ENCODE results near the gene SLC22A1.
A peak's percentile ranks its signal among the peaks of the same experiment; 100 is the strongest.
"Not testable (repeated sequence)": the region's sequence is repeated elsewhere in the genome, so short reads cannot be mapped to it uniquely, and the experiment has no call there.

The SLC22A1 gene

DNA sequence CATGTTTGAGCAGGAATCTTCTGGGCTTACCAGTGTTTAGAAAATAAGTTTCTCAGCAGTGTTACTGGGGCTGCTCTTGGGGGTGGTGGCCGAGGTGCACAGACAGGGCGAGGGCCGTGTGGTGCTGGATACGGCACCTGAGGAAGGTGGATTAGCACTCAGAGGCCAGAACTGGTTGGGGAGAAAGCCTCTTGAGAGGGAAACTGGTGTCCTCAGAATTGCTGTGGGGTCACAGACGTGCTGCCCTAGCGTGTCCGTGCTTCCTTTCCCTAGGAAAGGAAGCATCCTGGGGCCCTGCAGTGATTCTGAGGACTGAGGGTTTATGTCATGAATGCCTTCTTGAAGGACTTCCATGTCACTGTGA, 32.1 kb upstream of the SLC22A1 start:
- Histone ChIP-seq H3K23ac (ENCODE audit: low read length in 2 of 2) (no peak overlapping the region), H2BK15ac (ENCODE audit: low read depth, poor library complexity, severe bottlenecking) (no peak overlapping the region), H3K18ac (ENCODE audit: low read depth in 1 of 2, low read length in 2 of 2) (no peak overlapping the region), H3K9me3 (ENCODE audit: control insufficient read depth, low read length) (no peaks in the 10 kb centered on the region), H2BK120ac (ENCODE audit: low read depth, low read length) (no peak overlapping the region), H3K14ac (ENCODE audit: low read length in 2 of 2) (no peak overlapping the region), H3K4ac (ENCODE audit: low read depth in 1 of 2, low read length in 2 of 2) (no peak overlapping the region), H3K79me1 (replicated peaks; ENCODE audit: low read length, poor library complexity, severe bottlenecking) (peaks cover 39% of the 10 kb centered on the region), H3K9ac (ENCODE audit: low read length) (peak overlapping the region; percentile 83), H3K36me3 (ENCODE audit: control insufficient read depth in 1 of 2, insufficient read depth in 2 of 2, low read depth in 1 of 2, low read length in 2 of 2) (peaks cover 82 to 83% of the 10 kb centered on the region in 2 experiments), H3K4me1 (ENCODE audit: control insufficient read depth, insufficient read depth, low read depth, low read length) (no peaks in the 10 kb centered on the region), H3K27ac (ENCODE audit: low read length, poor library complexity, severe bottlenecking) (no peak overlapping the region), H3K4me2 (ENCODE audit: low read length, poor library complexity, severe bottlenecking) (no peak overlapping the region), H3K27me3 (ENCODE audit: control insufficient read depth in 1 of 2, insufficient read depth in 1 of 2, low read length in 2 of 2) (no peaks in the 10 kb centered on the region), H4K8ac (ENCODE audit: low read length) (no peak overlapping the region), H2BK5ac (ENCODE audit: low read depth, low read length, poor library complexity, severe bottlenecking) (no peak overlapping the region), H4K91ac (ENCODE audit: low read length) (no peak overlapping the region), H2AFZ (ENCODE audit: low read depth, low read length) (no peak overlapping the region), H3K4me3 (ENCODE audit: insufficient read depth in 1 of 2, low read depth in 1 of 2, low read length in 2 of 2) (no peak overlapping the region), H2BK12ac (ENCODE audit: low read length in 2 of 2) (no peak overlapping the region), H2AK5ac (ENCODE audit: low read length, severe bottlenecking) (no peak overlapping the region)
- no peak for DNase-seq
- WGBS: 95% methylated on average over 7 of the region's 7 CpGs

DNA sequence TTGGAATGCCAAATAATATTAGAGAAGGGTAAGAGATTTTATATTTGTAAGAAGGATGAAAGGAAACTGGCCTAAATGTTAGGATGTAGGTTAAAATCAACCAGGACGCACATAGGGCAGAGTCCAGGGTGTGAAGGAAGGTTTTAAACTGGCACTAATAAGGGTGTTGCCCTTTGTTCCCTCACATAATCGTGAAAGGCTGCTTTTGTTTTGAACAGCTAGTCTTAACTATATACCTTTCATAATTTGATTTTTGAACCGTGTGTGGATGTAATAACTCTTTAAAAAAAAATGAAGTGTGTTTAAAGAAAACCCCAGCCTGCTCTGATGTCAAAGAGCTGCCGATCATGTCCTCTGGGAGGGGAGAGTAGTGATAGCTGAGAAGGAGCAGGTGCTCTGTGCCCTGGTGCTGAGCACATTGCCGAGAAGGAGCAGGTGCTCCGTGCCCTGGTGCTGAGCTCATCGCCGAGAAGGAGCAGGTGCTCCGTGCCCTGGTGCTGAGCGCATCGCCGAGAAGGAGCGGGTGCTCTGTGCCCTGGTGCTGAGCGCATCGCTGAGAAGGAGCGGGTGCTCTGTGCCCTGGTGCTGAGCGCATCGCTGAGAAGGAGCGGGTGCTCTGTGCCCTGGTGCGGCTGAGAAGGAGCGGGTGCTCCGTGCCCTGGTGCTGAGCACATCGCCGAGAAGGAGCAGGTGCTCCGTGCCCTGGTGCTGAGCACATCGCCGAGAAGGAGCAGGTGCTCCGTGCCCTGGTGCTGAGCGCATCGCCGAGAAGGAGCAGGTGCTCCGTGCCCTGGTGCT, 31.0 kb upstream of the SLC22A1 start:
- DNase-seq; H2AK5ac ChIP-seq (ENCODE audit: low read length, severe bottlenecking); H3K23ac ChIP-seq (ENCODE audit: low read length in 2 of 2); H4K91ac ChIP-seq (ENCODE audit: low read length); H2BK15ac ChIP-seq (ENCODE audit: low read depth, poor library complexity, severe bottlenecking); H3K4me2 ChIP-seq (ENCODE audit: low read length, poor library complexity, severe bottlenecking); H2BK120ac ChIP-seq (ENCODE audit: low read depth, low read length); H2BK5ac ChIP-seq (ENCODE audit: low read depth, low read length, poor library complexity, severe bottlenecking); H3K27ac ChIP-seq (ENCODE audit: low read length, poor library complexity, severe bottlenecking); H3K4ac ChIP-seq (ENCODE audit: low read depth in 1 of 2, low read length in 2 of 2); H3K9me3 ChIP-seq (ENCODE audit: control insufficient read depth, low read length); H3K4me3 ChIP-seq (ENCODE audit: insufficient read depth in 1 of 2, low read depth in 1 of 2, low read length in 2 of 2); H3K14ac ChIP-seq (ENCODE audit: low read length in 2 of 2); H2AFZ ChIP-seq (ENCODE audit: low read depth, low read length); H3K4me1 ChIP-seq (ENCODE audit: control insufficient read depth, insufficient read depth, low read depth, low read length); H3K27me3 ChIP-seq (ENCODE audit: control insufficient read depth in 1 of 2, insufficient read depth in 1 of 2, low read length in 2 of 2); H3K18ac ChIP-seq (ENCODE audit: low read depth in 1 of 2, low read length in 2 of 2); H4K8ac ChIP-seq (ENCODE audit: low read length); H3K9ac ChIP-seq (ENCODE audit: low read length); H2BK12ac ChIP-seq (ENCODE audit: low read length in 2 of 2): not testable (repeated sequence)
- WGBS: 97% methylated on average over 18 of the region's 32 CpGs
- Histone ChIP-seq H3K36me3 (ENCODE audit: control insufficient read depth in 1 of 2, insufficient read depth in 2 of 2, low read depth in 1 of 2, low read length in 2 of 2) (peaks cover 77 to 80% of the 10 kb centered on the region in 2 experiments), H3K79me1 (replicated peaks; ENCODE audit: low read length, poor library complexity, severe bottlenecking) (peaks cover 35% of the 10 kb centered on the region)

DNA sequence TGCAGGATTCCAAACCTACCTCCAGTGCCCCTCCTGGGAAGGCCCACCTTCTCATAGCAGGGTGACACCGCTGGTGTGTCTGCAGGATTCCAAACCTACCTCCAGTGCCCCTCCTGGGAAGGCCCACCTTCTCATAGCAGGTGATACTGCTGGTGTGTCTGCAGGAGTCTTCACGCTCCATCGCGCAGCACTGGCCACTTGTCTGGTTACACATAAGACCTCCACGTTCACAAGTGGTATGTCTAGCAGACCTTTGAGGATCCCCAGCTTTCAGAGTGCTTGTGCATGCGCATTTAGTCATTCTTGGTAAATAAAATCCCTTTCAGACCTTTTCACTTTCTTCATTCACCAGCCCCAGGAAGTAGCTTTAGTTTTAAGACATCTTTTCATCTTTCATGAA, 29.4 kb upstream of the SLC22A1 start:
- H2BK5ac ChIP-seq (ENCODE audit: low read depth, low read length, poor library complexity, severe bottlenecking); H3K14ac ChIP-seq (ENCODE audit: low read length in 2 of 2); H2BK12ac ChIP-seq (ENCODE audit: low read length in 2 of 2); DNase-seq; H3K4me1 ChIP-seq (ENCODE audit: control insufficient read depth, insufficient read depth, low read depth, low read length); H3K23ac ChIP-seq (ENCODE audit: low read length in 2 of 2); H2AK5ac ChIP-seq (ENCODE audit: low read length, severe bottlenecking); H3K9me3 ChIP-seq (ENCODE audit: control insufficient read depth, low read length); H3K9ac ChIP-seq (ENCODE audit: low read length); H4K91ac ChIP-seq (ENCODE audit: low read length); H3K4ac ChIP-seq (ENCODE audit: low read depth in 1 of 2, low read length in 2 of 2); H3K4me3 ChIP-seq (ENCODE audit: insufficient read depth in 1 of 2, low read depth in 1 of 2, low read length in 2 of 2); H3K27me3 ChIP-seq (ENCODE audit: control insufficient read depth in 1 of 2, insufficient read depth in 1 of 2, low read length in 2 of 2); H3K4me2 ChIP-seq (ENCODE audit: low read length, poor library complexity, severe bottlenecking); H2AFZ ChIP-seq (ENCODE audit: low read depth, low read length); H4K8ac ChIP-seq (ENCODE audit: low read length); H3K18ac ChIP-seq (ENCODE audit: low read depth in 1 of 2, low read length in 2 of 2); H2BK120ac ChIP-seq (ENCODE audit: low read depth, low read length); H2BK15ac ChIP-seq (ENCODE audit: low read depth, poor library complexity, severe bottlenecking); H3K27ac ChIP-seq (ENCODE audit: low read length, poor library complexity, severe bottlenecking): not testable (repeated sequence)
- Histone ChIP-seq H3K79me1 (replicated peaks; ENCODE audit: low read length, poor library complexity, severe bottlenecking) (peaks cover 32% of the 10 kb centered on the region), H3K36me3 (ENCODE audit: control insufficient read depth in 1 of 2, insufficient read depth in 2 of 2, low read depth in 1 of 2, low read length in 2 of 2) (peaks cover 71 to 80% of the 10 kb centered on the region in 2 experiments)
- WGBS: 96% methylated on average over 6 of the region's 6 CpGs

DNA sequence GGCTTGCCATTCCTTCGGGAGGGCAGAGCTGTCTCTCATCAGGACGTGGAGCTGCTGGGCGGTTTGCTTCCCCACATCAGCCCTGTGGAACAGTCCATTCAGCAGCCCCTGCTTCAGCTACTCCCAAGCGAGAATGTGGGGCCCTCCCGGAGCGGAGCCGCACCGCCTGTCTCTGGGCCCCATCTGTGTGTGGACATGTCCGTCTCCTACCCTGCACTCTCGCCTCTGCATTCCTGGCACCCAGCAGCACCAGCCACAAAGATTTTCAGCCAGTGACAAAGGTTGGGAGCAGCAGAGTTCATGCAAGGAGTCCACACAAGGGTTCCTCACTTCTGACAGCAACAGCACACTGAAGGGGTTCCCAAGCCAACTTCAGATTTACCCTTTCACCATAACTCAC, 29.0 kb upstream of the SLC22A1 start:
- Histone ChIP-seq H3K4ac (ENCODE audit: low read depth in 1 of 2, low read length in 2 of 2) (no peak overlapping the region), H3K4me3 (ENCODE audit: insufficient read depth in 1 of 2, low read depth in 1 of 2, low read length in 2 of 2) (no peak overlapping the region)
- no peak for DNase-seq

More for the DNA sequence above, 29.0 kb upstream of the SLC22A1 start:
- Histone ChIP-seq H3K27me3 (ENCODE audit: control insufficient read depth in 1 of 2, insufficient read depth in 1 of 2, low read length in 2 of 2) (no peaks in the 10 kb centered on the region), H3K9me3 (ENCODE audit: control insufficient read depth, low read length) (no peaks in the 10 kb centered on the region), H3K4me1 (ENCODE audit: control insufficient read depth, insufficient read depth, low read depth, low read length) (no peaks in the 10 kb centered on the region), H3K36me3 (ENCODE audit: control insufficient read depth in 1 of 2, insufficient read depth in 2 of 2, low read depth in 1 of 2, low read length in 2 of 2) (peaks cover 72 to 82% of the 10 kb centered on the region in 2 experiments), H2BK15ac (ENCODE audit: low read depth, poor library complexity, severe bottlenecking) (no peak overlapping the region), H4K8ac (ENCODE audit: low read length) (no peak overlapping the region), H4K91ac (ENCODE audit: low read length) (no peak overlapping the region), H3K23ac (ENCODE audit: low read length in 2 of 2) (no peak overlapping the region), H2AK5ac (ENCODE audit: low read length, severe bottlenecking) (no peak overlapping the region), H3K9ac (ENCODE audit: low read length) (no peak overlapping the region), H2BK120ac (ENCODE audit: low read depth, low read length) (no peak overlapping the region), H2BK5ac (ENCODE audit: low read depth, low read length, poor library complexity, severe bottlenecking) (no peak overlapping the region), H3K27ac (ENCODE audit: low read length, poor library complexity, severe bottlenecking) (no peak overlapping the region), H3K14ac (ENCODE audit: low read length in 2 of 2) (no peak overlapping the region), H3K4me2 (ENCODE audit: low read length, poor library complexity, severe bottlenecking) (no peak overlapping the region), H2BK12ac (ENCODE audit: low read length in 2 of 2) (no peak overlapping the region), H2AFZ (ENCODE audit: low read depth, low read length) (no peak overlapping the region), H3K79me1 (replicated peaks; ENCODE audit: low read length, poor library complexity, severe bottlenecking) (peaks cover 32% of the 10 kb centered on the region), H3K18ac (ENCODE audit: low read depth in 1 of 2, low read length in 2 of 2) (no peak overlapping the region)
- 95% methylated on average over 10 of the region's 10 CpGs for WGBS

Data from mesenchymal stem cell (in vitro differentiated cells and primary cell).